Neural cell (in vitro differentiated cells): Measurements from ENCODE around the gene NOTCH2.

Experiments
- EP300 ChIP-seq: fragments of 450-650 bp; conservative IDR thresholded peaks from 2 replicates; pipeline ENCODE4 v1.6.1; 2014; ENCODE audit warnings: antibody characterized with exemption, mild to moderate bottlenecking, moderate library complexity; ENCODE audit not compliant: poor library complexity, severe bottlenecking
- EZH2 ChIP-seq: fragments of 200-600, 300-800 bp; shearing (Covaris generic), sonication (generic); IDR thresholded peaks from 2 replicates; pipeline ENCODE4 v1.6.1; 2014; ENCODE audit warnings: antibody characterized with exemption, low read length, borderline replicate concordance, mild to moderate bottlenecking; ENCODE audit not compliant: insufficient read depth, poor library complexity, severe bottlenecking
- POLR2AphosphoS5 ChIP-seq: IDR thresholded peaks from 2 replicates; pipeline ENCODE4 v1.6.1; 2012
- RAD21 ChIP-seq: fragments of 450-650 bp; conservative IDR thresholded peaks from 2 replicates; pipeline ENCODE4 v1.6.1; 2014; ENCODE audit warnings: antibody characterized with exemption, mild to moderate bottlenecking, moderate library complexity
- TF ChIP-seq, protein P1 (sequence below): fragments of 450-650 bp; IDR thresholded peaks from 2 replicates; pipeline ENCODE4 v1.5.1; 2014; ENCODE audit warnings: antibody characterized with exemption, mild to moderate bottlenecking, moderate library complexity; ENCODE audit not compliant: poor library complexity, severe bottlenecking

DNA sequence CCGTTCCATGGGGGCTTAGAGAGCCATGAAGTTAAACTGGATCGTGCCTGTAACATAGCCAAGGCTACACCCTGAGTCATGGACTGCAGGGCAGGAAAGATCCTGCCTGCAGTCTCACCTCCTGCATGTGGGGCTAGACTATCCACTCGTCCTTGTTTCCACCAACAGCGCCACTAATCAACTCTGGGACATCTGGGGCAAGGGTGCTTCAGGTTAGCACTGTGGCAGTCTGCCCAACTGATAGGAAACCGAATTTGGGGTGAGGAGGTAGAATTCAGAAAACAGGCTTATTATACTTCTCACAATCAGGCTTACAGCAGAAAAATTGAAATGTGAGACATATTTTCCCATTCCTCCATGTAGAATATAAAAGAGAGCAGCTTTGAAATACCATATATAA is 88.0 kb downstream of the NOTCH2 start:
- no peak for TF ChIP-seq EZH2
- no peak for TF ChIP-seq RAD21
- TF ChIP-seq, protein P1, sequence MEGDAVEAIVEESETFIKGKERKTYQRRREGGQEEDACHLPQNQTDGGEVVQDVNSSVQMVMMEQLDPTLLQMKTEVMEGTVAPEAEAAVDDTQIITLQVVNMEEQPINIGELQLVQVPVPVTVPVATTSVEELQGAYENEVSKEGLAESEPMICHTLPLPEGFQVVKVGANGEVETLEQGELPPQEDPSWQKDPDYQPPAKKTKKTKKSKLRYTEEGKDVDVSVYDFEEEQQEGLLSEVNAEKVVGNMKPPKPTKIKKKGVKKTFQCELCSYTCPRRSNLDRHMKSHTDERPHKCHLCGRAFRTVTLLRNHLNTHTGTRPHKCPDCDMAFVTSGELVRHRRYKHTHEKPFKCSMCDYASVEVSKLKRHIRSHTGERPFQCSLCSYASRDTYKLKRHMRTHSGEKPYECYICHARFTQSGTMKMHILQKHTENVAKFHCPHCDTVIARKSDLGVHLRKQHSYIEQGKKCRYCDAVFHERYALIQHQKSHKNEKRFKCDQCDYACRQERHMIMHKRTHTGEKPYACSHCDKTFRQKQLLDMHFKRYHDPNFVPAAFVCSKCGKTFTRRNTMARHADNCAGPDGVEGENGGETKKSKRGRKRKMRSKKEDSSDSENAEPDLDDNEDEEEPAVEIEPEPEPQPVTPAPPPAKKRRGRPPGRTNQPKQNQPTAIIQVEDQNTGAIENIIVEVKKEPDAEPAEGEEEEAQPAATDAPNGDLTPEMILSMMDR: no peak
- no peak for TF ChIP-seq POLR2AphosphoS5
- no peak for TF ChIP-seq EP300
